CD4-positive, alpha-beta T cell treated with Interleukin-17A for 1 hour (primary cell): ENCODE measurements around the gene GADD45G.

Experiments used
- DNase-seq: peaks from one replicate; pipeline ENCODE4 v3.0.0-alpha.2; 2020

Gene GADD45G, protein sequence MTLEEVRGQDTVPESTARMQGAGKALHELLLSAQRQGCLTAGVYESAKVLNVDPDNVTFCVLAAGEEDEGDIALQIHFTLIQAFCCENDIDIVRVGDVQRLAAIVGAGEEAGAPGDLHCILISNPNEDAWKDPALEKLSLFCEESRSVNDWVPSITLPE

GRCh38 chr9:89604729-89605464 is at the start of gene GADD45G:
GADD45G (plus strand) TSS chr9:89605012; CDS start chr9:89605122, 110 bp downstream.
- DNase-seq, result peak; percentile 91

GRCh38 chr9:89555036-89555415 is 49.8 kb upstream of the GADD45G start:
- no peak for DNase-seq

GRCh38 chr9:89555451-89556375 is 49.1 kb upstream of the GADD45G start:
- DNase-seq, result no peak

- no peak for DNase-seq
Observed at GRCh38 chr9:89558196-89558899, 46.5 kb upstream of the GADD45G start.

- DNase-seq, result no peak
Observed at GRCh38 chr9:89558948-89559347, 45.9 kb upstream of the GADD45G start.

DNA sequence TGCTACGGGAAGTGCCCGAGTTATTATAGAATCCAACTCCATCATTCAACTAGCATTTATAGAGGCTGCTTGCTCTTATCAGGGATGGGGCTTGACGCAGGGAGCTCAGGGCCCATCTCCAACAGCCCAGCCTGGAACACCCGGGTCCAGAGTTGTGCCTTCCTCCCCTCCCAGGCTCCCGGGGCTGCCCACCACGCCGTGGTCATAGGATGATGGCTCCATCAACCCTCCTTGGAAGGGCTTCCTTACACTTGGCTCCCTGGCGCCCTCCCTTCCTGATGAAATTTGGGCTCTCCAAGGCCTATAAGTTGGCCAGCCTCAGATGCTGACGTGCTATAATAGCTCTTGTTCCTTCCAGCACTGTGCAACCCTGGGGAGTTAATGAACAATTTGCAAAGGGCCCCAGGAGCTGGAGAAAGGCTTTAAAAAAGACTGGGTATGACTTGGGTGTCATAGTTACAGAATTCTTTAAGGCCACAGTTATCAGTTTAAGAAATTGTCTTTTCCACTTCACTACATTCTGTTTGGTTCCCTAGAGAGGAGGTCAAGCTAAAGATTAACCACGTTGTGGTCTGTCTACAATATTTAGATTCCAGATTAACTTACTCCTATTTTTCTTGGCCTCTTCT is 42.5 kb upstream of the GADD45G start:
- no peak for DNase-seq

- DNase-seq, result no peak
Observed at GRCh38 chr9:89563571-89564345, 41.1 kb upstream of the GADD45G start.

- DNase-seq, result no peak
Observed at GRCh38 chr9:89564346-89564878, 40.4 kb upstream of the GADD45G start.

DNA sequence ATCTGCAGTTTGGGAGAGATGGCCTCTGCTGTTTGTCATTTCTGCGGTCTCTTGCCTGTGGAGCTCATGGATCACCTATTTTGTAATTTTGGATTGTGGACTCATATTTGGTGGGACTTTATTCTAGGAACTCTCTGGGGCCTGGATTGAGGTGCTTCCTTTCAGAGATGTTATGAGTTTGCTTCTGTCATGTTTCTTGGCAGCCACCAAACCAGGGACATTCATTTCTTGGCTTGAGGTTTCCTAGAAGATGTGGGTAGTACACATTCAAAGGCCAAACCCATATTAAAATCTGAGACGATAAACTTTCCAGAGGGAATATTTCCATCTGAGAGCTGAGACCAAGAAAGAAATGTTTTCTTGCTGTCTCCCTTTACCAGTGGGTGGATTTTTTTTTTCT is 37.2 kb upstream of the GADD45G start:
- DNase-seq, result no peak

GRCh38 chr9:89574309-89574708 is 30.5 kb upstream of the GADD45G start:
- no peak for DNase-seq

GRCh38 chr9:89576404-89576839 is 28.4 kb upstream of the GADD45G start:
- peak; percentile 57 for DNase-seq

- no peak for DNase-seq
Observed at GRCh38 chr9:89577363-89577762, 27.4 kb upstream of the GADD45G start.

- DNase-seq, result peak; percentile 22
Observed at GRCh38 chr9:89579741-89580385, 24.9 kb upstream of the GADD45G start.

GRCh38 chr9:89586311-89586710 is 18.5 kb upstream of the GADD45G start:
- DNase-seq, result no peak

GRCh38 chr9:89588271-89588879 is 16.4 kb upstream of the GADD45G start:
- no peak for DNase-seq

DNA sequence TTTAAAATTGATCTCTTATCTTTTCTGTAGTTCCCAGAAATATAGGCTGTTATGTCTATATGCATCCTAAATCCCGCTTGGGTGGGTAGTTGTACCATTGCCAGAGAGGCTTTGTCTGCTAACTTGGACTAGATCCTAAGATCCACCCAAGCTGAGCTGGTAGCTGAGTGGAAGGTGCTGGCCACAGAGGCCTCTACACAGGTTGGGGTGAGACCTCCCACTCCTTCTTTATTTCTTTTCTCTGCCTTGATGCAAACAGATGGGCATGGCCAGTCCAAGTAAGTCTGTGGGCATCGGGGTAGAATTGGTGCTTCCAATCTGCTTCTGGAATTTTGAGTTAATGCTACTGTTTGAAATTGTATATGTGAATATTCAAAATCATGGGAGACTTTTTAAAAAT is 14.4 kb upstream of the GADD45G start:
- no peak for DNase-seq

- no peak for DNase-seq
Observed at GRCh38 chr9:89591274-89592212, 13.3 kb upstream of the GADD45G start.

GRCh38 chr9:89592213-89592815 is 12.5 kb upstream of the GADD45G start:
- no peak for DNase-seq
